GM18951 (cell line): ENCODE data around the gene BICC1.

Experiments used
- POLR2A ChIP-seq: IDR thresholded peaks from 4 replicates; pipeline ENCODE4 v1.6.1; 2011; ENCODE audit warnings: mild to moderate bottlenecking; ENCODE audit not compliant: insufficient read length, insufficient read depth; ENCODE audit errors: extremely low read depth
- in situ Hi-C: fragments of 300-500 bp; cut with MboI; formaldehyde crosslinking; loops from one replicate; pipeline ENCODE4 v1.12.0; 2022; ENCODE audit warnings: low sequenced_read_pairs, mixed read lengths, inconsistent platforms; ENCODE audit not compliant: unreplicated experiment

BICC1 gene

GRCh38 chr10:58666024-58666423 is 153.4 kb downstream of the BICC1 start:
- in situ Hi-C loops = no loop called here
- no peak for TF ChIP-seq POLR2A

- in situ Hi-C loops = no loop called here
- TF ChIP-seq POLR2A = no peak
These were observed 155.1 kb downstream of the BICC1 start for GRCh38 chr10:58667658-58668310.

- in situ Hi-C loops = no loop called here
- TF ChIP-seq POLR2A = no peak
These were observed 160.2 kb downstream of the BICC1 start for GRCh38 chr10:58672845-58673244.

- in situ Hi-C loops = no loop called here
- no peak for TF ChIP-seq POLR2A
These were observed 161.6 kb downstream of the BICC1 start for GRCh38 chr10:58674251-58674650.

- in situ Hi-C loops = no loop called here
- TF ChIP-seq POLR2A = no peak
These were observed 162.6 kb downstream of the BICC1 start for GRCh38 chr10:58675321-58675720.

- no peak for TF ChIP-seq POLR2A
- in situ Hi-C loops = no loop called here
These were observed 178.9 kb downstream of the BICC1 start for GRCh38 chr10:58691528-58691927.

- TF ChIP-seq POLR2A = no peak
- in situ Hi-C loops = no loop called here
These were observed 181.2 kb downstream of the BICC1 start for GRCh38 chr10:58693919-58694318.

- in situ Hi-C loops = no loop called here
- no peak for TF ChIP-seq POLR2A
These were observed 182.3 kb downstream of the BICC1 start for GRCh38 chr10:58695022-58695421.

- TF ChIP-seq POLR2A = no peak
These were observed 184.1 kb downstream of the BICC1 start for GRCh38 chr10:58696736-58697135.

GRCh38 chr10:58697691-58698090 is 185.0 kb downstream of the BICC1 start:
- TF ChIP-seq POLR2A = no peak
- in situ Hi-C loops = no loop called here

More at GRCh38 chr10:58696736-58697135, 184.1 kb downstream of the BICC1 start:
- in situ Hi-C loops = no loop called here

- TF ChIP-seq POLR2A = no peak
- in situ Hi-C loops = no loop called here
These were observed 186.2 kb downstream of the BICC1 start for GRCh38 chr10:58698777-58699356.

- in situ Hi-C loops = no loop called here
- no peak for TF ChIP-seq POLR2A
These were observed 187.9 kb downstream of the BICC1 start for GRCh38 chr10:58700591-58700990.

GRCh38 chr10:58701405-58702135 is 188.9 kb downstream of the BICC1 start:
- TF ChIP-seq POLR2A = no peak

GRCh38 chr10:58704226-58704625 is 191.6 kb downstream of the BICC1 start:
- in situ Hi-C loops = no loop called here
- TF ChIP-seq POLR2A = no peak

More at GRCh38 chr10:58701405-58702135, 188.9 kb downstream of the BICC1 start:
- in situ Hi-C loops = no loop called here
